Measurements from ENCODE around the gene CDK10.
"Not testable (repeated sequence)": the region's sequence is repeated elsewhere in the genome, so short reads cannot be mapped to it uniquely, and the experiment has no call there.

The CDK10 gene

DNA sequence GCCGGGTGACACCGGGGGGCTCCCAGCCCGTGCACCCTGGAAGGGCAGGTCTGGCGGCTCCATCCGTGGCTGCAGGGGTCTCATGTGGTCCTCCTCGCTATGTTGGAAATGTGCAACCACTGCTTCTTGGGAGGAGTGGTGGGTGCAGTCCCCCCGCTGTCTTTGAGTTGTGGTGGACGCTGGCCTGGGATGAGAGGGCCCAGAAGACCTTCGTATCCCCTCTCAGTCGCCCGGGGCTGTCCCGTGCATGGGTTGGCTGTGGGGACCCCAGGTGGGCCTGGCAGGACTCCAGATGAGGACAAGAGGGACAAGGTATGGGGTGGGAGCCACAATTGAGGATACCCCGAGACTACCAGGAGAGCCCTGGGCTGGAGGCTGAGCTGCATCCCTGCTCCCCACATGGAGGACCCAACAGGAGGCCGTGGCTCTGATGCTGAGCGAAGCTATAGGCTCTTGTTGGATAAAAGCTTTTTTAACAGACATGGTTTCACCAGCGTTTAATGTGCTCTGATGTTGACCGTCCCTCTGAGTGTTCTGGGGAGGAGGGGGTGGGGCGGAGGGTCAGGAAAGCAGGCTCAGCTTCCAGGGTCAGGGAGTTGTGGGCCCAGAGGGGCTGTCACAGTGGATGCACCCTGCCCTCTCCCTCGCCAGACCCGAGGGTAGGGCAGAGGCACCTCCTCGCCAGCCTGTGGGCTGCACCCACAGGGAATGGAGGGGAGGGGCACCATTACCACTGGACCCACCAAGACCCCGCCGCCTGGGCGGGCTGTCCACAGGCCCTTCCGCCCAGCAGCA lies 9.6 kb downstream of the CDK10 start:
- no peak for DNase-seq (ENCODE audit: low read depth)

DNA sequence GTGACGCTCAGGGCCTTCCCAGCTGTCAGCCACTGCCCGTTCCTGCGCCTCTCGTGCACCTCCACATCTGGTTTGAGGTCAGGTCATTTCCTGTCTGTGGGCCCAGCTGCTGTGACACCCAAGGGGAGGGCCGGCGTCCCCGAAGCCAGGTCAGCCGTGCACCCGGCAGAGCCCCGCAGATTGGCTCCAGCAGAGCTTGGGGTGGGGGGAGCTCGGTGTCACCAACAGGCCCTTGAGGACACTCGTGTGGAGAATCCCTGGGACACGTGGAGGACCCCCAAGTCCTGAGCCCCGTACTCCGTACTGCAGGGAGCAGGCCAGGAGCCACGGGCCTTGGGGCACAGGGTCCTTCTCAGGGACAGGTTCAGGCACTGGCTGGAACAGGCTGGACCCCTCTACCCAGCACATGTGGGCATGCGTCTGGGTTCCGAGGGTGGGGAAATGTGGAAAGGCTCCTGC lies 10.2 kb downstream of the CDK10 start:
- DNase-seq (ENCODE audit: low read depth): no peak

DNA sequence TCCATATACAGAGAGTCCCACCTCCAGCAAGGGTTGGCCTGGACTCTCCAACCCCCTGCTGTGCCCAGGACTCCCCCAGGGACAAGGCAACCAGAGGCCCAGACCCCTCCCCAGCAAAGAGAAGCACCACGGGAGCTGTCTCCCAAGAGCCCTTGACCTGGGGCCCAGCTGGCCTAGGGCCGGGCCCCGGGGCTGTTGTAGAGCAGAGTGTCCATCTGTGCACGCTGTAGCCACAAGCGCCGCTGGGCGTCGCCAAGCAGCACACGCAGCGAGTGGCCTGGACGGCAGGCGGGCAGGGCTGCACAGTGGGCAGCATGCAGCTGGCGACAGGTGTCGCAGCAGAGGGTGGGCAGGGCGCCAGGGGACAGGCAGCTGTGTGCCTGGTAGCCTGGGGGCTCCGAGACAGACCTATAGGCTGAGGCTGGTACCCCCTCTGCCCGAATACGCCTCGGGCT lies 10.7 kb downstream of the CDK10 start:
- DNase-seq (ENCODE audit: low read depth): no peak

DNA sequence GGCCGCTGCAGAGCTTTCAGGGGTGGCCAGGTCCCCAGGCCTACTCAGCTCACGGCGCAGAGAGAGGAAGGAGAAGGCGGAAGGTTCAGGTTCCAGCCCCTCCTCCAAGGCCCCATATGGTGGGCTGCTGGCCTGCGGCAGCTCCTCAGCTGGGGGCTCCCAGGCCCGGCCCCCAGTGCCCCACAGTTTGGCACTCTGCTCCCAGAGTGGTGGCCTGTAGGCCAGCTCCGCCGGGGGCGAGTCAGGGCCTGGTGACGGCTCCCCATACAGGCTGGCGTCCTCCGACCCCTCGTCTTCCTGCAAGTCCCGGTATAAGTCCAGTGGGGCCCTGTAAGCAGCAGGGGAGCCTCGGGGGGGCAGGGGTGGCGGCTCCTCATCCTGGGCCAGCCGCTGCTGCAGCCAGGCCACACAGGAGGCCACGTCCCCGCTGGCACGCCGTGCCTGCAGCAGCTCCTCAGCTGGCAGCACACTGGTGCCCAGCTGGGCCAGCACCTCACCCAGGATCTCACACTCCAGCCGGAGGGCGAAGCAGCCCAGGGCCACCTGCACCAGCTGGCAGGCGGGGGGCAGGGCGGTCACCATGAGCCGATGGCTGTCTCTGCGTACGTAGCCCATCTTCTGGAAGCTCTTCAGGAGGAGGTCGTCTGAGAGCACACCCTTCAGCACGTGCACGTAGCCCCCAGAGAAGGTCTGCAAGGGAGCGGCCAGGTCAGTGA lies 11.3 kb downstream of the CDK10 start:
- DNase-seq (ENCODE audit: low read depth): no peak

DNA sequence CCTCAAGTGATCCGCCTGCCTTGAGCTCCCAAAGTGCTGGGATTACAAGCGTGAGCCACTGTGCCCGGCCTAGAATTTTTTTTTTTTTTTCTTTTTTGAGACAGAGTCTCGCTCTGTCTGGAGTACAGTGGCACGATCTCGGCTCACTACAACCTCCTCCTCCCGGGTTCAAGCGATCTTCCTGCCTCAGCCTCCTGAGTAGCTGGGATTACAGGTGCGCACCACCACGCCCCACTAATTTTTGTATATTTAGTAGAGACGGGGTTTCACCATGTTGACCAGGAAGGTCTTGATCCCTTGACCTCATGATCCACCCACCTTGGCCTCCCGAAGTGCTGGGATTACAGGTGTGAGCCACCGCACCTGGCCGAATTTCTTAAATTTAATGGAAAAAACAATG lies 12.2 kb downstream of the CDK10 start:
- DNase-seq (ENCODE audit: low read depth): not testable (repeated sequence)

DNA sequence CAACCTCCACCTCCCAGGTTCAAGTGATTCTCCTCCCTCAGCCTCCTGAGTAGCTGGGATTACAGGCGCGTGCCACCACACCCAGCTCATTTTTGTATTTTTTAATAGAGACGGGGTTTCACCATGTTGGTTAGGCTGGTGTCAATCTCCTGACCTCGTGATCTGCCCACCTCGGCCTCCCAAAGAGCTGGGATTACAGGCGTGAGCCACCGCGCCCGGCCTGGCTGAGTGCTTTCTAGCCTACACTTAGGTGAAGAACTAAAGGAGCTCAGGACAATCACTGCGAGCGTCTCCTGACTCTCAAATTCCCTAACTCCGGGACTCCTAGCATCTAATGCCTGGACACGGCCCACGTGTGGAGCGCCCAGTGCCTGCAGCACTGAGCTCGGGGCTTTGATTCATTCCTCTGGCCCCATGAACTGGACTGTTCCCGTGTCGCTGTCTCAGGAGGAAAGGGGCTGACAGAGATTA lies 13.2 kb downstream of the CDK10 start:
- not testable (repeated sequence) for DNase-seq (ENCODE audit: low read depth)

DNA sequence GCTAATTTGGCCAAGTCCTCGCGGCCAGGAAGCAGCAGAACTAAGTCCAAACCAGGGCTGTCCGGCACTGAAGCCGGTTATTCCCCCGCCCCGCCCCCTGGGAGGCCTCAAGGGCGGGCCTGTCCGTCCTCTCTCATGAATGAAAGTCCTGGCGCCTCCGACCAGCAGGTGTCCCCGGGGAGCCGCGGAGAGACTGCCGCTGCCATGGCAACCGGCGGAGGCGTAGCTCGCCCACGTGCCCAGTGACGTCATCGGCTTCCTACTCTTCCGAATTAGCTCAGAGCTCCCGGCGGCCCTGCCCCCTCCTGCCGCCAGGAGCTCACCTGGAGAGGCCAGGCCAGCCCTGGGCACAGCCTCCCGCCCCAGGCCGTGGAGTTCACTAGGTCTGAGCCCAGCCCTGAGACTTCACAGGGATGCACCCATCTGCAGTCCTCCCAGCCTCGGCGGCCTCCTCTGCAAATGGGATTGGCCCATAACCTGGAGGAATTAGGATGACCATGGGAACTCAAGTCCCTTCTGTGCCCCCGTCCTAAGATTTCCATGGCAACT lies 13.7 kb downstream of the CDK10 start:
- peak; percentile 93 for DNase-seq (ENCODE audit: low read depth)

DNA sequence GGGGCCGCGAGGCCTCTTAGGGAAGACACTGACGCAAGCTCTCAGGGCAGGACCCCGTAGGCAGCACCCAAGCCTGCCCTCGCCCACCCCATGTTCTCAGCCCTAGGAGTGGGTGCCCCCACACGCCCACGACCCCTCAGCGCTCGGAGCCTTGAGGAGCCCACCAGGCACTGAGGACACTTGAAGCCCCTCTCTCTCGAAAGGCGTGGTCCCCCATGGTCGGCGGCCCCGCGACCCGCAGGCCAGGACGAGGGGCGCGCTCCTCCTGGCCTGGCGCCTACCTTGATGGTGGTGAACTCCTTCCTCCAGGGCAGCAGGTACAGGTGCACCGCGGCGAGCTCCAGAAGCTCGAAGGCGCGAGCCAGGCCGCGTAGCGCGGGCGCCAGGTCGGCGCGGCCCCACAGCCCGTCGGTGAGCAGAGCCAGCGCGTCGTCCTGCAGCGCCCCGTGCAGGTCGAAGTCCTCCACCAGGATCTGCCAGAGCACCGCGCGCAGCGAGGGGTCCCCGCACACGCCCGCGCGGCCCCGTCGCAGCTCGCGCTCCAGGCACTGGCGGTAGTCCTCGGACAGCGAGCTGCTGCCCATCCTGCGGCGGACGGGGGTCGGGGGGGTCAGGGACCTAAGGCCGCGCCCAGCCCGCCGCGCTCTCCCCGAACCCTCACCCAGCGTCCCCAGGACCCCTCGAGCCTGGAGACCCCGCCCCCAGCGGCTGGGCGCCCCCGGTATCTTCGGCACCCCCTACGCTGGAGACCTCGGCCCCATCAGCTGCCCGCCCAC lies 14.3 kb downstream of the CDK10 start:
- no peak for DNase-seq (ENCODE audit: low read depth)

DNA sequence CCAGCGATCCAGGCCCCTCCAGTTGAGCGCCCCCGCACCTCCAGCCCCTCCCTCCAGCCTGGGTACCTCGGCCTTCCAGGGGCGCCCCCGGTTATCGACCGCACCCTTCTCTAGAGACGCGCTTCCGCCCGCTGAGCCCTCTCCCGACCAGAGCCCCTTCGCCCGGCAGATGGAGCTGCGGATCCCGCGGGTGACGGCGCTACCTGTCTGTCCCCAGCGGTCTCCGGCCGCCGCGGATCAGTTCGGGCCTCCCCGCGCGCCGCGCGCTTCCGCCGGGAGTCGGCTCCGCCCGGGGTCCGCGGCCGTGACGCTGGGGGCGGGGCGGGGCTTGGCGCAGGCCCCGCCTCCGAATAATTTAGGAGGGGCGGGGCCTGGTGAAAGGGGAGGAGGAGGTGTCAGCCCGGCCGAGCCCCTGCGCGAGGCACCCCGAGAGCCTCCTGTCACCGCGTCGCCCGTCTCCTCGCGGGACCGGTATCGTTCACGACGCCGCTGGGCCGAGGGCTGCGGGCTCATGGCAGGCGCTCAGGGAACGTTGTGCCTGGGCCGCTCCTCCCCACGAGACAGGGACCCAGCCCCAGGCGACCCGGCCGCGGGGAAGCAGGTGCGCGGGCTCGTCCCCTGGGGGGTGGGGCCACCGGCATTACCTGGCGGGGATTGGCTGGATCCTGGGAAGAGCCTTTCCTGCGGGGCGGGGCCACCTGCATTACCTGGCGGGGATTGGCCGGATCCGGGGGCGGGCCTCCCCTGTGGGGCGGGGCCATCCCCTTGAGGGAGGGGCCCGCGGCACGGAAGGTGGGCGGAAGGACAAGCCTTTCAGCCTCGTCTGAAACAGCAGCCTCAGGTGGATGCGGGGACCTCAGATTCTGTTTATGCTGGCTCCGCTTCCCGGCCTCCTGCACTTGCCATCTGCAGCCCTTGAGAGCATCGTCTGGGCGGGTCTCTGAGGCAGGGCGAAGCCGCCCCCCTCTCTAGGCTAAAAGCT lies 15.2 kb downstream of the CDK10 start, which contains the start of gene SPATA2L:
Gene SPATA2L, minus strand, starts transcription at position 281 of the 982 bp plus-strand sequence. CDS start 473 bp downstream, outside the sequence.
- peak; percentile 94 for DNase-seq (ENCODE audit: low read depth)

DNA sequence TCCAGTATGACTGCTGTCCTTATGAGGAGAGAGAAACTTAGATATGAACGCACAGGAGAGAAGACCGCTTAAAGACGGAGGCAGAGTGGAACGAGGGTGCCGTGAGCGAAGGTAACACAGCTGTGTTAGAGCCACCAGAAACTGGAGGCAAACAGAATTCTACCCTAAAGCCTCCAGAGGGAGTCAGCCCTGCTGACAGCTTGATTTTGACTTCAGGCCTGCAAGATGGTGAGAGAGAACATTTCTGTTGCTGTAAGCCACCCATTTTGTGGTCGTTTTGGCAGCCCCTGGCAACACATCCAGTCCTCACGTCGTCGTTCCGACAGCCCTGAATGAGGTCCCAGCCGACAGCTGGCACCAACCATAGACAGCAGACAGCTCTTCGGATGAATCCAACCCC lies 17.8 kb downstream of the CDK10 start:
- no peak for DNase-seq (ENCODE audit: low read depth)

DNA sequence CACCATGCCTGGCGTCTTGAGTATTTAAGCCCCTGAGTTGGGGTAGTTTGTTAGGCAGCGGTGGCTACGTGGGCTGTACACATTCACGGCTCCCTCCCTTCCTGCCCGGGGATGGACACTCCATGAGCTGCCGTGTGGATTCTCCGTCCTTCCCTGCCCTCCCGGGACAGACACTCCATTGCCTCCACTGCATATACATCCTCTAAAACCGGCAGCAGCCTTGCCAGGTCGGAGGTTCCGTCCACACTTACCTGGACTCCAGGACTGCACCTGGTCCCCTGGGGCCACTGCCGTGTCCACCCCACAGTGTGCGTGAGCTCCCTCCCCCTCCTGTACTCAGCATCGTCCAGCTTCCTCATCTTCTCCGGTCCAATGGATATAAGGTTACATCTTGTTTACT lies 18.5 kb downstream of the CDK10 start:
- no peak for DNase-seq (ENCODE audit: low read depth)

DNA sequence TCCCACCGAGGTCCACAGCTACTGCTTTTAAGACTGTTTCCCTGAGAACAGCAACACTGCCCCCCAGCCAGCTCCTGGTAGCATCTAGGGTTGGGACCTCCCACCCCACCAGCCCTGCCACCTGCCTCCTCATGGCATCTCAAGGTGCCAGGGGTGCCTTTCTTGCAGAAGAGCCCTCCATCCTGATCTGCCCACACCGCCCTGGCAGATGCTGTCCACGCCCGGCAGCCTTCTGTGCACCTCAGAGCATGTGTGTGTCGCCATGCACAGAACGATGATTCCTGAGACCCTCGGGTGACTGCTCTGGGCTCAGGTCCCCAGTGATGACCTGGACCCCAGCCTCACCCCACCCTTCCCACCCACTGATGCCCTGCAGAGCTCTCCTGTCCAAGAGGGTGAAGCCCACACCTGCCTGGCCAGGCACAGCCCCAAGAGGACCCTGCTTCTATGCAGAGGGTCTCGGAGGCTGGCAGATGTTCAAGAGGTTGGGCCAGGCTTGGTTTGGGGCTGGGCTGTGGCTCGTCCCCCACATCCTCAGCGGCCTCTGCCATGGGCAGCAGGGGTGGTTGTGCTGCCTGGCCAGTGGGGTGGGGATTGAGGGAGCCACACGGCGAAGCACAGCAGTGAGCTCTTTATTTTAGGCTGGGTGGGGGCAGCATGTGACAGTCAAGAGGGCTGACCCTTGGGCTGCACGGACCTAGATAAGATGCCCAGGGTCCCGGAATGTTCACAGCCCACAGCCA lies 20.2 kb downstream of the CDK10 start:
- DNase-seq (ENCODE audit: low read depth): no peak

DNA sequence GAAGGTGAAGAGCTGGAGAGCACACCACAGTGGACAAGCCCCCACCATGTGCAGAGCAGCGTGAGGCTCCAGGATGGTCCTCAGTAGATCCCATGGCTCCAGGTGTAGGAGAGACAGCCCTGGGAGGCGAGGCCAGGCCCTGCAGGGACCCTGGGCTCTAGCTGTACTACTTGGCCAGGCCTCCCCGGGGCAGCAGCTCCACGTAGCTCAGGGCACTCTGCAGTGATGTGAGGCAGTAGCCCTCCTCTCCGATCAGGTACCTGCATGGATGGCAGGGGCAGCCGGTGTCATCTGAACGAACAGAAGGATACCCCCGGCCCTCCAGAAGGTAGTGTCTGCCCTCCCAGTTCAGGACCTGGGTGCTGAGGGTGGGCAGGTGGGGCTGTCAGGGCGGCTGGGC lies 21.2 kb downstream of the CDK10 start:
- DNase-seq (ENCODE audit: low read depth): no peak

DNA sequence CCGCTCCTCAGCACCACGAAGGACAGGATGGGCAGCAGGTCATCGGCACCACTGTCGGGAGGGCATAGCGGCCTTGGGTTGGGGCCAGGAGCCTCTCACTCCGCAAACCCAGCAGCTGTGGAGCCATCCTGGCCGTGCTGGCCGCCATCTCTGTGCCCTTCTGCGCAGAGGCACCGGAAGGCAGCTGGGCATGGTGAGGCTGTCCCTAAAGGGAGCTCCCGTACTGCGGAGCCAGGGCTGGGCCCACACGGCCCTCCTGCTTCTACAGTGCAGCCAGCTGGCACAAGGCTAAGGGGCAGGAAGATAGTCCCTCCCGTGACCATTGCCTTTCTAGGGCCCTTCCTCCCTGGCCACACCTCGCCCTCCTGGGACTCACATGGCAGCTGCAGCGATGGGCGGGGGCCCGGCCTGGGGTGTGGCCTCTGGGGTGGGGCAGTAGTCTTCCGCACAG lies 22.0 kb downstream of the CDK10 start:
- DNase-seq (ENCODE audit: low read depth): no peak

DNA sequence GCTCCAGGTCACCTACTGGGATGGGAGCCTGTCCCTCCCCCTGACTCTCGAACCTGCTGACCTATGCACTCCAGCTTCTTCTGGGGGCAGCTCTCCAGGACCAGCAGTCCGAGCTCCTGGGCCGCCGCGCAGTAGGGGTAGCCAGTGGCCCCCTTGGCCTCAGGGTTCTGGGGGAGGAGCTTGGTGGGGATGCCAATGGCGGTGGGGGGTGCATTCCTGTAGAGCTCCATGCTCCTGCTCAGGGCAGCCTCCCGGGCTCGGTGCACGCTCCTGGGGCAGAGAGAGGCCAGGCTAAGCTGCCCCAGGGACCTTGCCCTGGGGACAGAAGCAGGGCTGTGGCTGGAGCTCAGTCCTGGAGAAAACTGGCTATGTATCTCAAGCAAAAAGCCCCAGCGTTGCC lies 22.7 kb downstream of the CDK10 start:
- no peak for DNase-seq (ENCODE audit: low read depth)

DNA sequence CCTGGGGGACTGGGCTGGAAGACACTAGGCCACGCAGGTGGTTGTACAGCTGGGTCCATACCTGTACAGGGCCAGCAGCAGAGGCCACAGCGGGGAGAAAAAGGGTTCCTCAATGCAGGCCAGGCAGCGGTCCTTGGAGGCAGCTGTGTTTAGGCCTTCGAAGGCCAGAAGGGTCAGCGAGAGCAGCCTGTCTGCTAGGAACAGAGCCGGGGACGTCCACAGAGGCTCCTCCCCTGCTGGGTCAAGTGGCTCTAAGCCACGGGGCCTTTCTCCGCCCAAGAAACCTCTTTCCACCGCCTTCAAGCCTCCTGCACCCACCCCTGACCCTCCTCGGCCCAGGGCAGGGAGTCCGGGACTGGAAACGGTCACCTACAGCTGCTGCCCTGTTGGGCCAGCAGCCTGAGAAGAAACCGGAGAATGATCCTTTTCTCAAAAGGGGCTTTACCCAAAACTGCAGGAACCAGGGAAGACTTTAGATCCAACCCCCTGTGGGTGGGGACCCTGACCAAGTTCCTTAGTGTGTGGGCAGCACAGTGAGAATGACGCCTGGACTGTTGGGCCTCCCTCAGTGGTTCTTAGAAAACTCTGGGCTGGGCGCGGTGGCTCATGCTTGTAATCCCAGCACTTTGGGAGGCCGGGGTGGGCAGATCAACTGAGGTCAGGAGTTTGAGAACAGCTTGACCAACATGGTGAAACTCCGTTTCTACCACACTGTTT lies 23.4 kb downstream of the CDK10 start:
- no peak for DNase-seq (ENCODE audit: low read depth)

DNA sequence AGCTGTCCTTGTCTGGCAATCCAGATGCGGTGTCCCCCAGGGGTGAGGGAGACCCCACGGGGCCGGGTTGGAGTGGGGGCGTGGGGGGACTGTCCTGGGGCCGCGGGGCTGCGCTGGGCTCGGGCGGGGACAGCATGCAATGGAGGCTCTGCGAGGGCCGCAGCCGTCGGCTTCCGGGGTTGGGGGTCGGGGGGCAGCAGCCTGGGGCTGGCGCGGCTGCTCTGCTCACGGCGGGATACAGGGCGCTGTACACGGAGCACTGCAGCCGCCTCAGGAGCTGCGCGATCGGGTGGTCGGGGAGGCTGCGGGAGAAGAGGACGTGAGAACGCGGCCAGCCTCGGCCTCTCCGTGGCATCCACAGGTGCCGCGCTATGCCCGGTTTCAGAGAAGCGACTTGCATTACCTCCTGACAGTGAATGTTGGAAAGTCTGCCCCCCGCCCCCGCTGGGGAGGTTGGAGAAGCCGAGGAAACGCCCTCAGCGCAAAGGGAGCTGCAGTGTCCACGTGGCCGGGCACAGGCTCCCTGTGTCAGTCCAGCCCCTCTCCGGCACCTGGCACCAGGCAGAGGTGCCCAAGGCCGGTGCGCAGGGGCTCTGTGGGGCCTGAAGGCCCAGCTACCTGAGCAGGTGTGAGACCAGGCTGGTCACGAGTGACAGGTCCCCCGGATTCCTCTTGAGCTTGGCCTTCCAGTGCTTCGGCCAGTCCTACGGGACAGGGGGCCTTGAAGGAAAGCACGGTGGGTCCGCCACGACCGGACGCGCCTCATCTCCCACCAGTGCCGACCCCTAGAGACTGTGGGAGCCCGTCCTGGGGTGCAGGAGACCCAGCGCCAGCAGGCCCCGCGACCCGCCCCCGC lies 24.4 kb downstream of the CDK10 start:
- DNase-seq (ENCODE audit: low read depth): no peak

DNA sequence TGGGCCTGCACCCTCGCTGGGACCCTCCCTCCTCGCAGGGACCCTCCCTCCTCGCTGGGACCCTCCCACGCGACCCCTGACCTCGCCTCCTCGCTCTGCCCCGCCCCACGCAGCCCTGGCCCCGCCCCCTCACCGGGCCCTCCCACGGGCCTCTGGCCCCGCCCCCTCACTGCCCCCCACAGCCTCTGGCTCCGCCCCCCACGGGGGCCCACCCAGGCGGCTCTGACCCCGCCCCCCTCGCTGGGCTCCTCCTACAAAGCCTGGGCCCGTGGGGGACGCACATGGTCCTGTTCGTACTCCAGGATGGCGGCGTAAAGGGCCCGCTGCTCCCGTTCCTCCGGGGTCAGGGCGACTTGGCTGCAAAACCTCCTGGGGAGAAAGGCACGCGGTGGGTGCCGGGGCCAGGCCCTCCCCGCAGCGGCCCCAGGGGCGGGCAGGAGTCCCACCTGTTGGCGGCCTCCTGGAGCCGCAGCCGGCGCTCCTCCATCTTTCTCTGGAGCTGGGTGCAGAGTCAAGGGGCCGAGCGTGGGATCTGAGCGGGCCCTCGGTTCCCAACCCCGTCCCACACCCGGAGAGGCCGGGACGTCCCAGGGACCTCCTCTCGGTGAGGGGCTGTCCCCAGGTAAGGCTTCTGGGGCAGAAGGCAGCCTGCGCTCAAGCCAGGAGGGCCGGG lies 25.2 kb downstream of the CDK10 start:
- peak; percentile 41 for DNase-seq (ENCODE audit: low read depth)
